A673 (cell line): ENCODE data around the gene EMCN. TPM values are rescaled to one million over a fixed set of nuclear protein-coding genes. Genes with fewer than 3 reads are reported as not detected.

ENCODE experiments used
- BruUV-seq: library from RNA; stranded (reverse); fragments of 400-500 nt; replicated peaks from 2 replicates; lab custom pipeline; 2021; lab: Mats Ljungman, UMichigan
- CTCF ChIA-PET: fragments of 300-600 bp; sonication (Branson Sonifier 250); formaldehyde crosslinking; loops from one replicate; lab custom pipeline; 2022; ENCODE audit warnings: antibody characterized with exemption; lab: Charles Lee
- POLR2A ChIA-PET: fragments of 300-600 bp; sonication (Branson Sonifier 250); formaldehyde crosslinking; loops from one replicate; lab custom pipeline; 2022; ENCODE audit warnings: antibody characterized with exemption; ENCODE audit not compliant: low non-redundant PET; lab: Charles Lee
- DNase-seq: peaks from one replicate; pipeline ENCODE4 v3.0.0-alpha.2; 2015; ENCODE audit warnings: low spot score
- H3K27ac ChIP-seq: fragments of 200-600 bp; sonication (generic); 2 replicates; pipeline ENCODE4 v1.5.1; 2016; ENCODE audit warnings: mixed run types, low read depth, mild to moderate bottlenecking, mixed read lengths, antibody characterized with exemption, low read length; ENCODE audit not compliant: poor library complexity, severe bottlenecking
- H3K27me3 ChIP-seq: fragments of 200-600 bp; sonication (generic); replicated peaks from 2 replicates; pipeline ENCODE4 v1.6.1; 2017; ENCODE audit warnings: mixed run types, low read depth, mild to moderate bottlenecking, mixed read lengths, antibody characterized with exemption, low read length; ENCODE audit not compliant: insufficient read depth, poor library complexity
- H3K36me3 ChIP-seq: fragments of 200-600 bp; sonication (generic); 2 replicates; pipeline ENCODE4 v1.6.1; 2016; ENCODE audit warnings: mixed run types, mild to moderate bottlenecking, mixed read lengths, antibody characterized with exemption, low read length; ENCODE audit not compliant: insufficient read depth, poor library complexity, severe bottlenecking
- H3K4me1 ChIP-seq: fragments of 200-600 bp; sonication (generic); 2 replicates; pipeline ENCODE4 v1.6.1; 2017; ENCODE audit warnings: mixed run types, mild to moderate bottlenecking, mixed read lengths, antibody characterized with exemption, low read length; ENCODE audit not compliant: insufficient read depth, poor library complexity, severe bottlenecking
- H3K4me3 ChIP-seq: fragments of 200-600 bp; sonication (generic); 2 replicates; pipeline ENCODE4 v1.5.1; 2016; ENCODE audit warnings: low read depth, mixed run types, mild to moderate bottlenecking, mixed read lengths, low read length; ENCODE audit not compliant: poor library complexity, severe bottlenecking
- H3K9me3 ChIP-seq: fragments of 200-600 bp; sonication (generic); 2 replicates; pipeline ENCODE4 v1.6.1; 2016; ENCODE audit warnings: mixed run types, low read depth, mild to moderate bottlenecking, mixed read lengths, antibody characterized with exemption, low read length; ENCODE audit not compliant: poor library complexity, severe bottlenecking
- EZH2 ChIP-seq: fragments of 200-600 bp; sonication (generic); IDR thresholded peaks from 2 replicates; pipeline ENCODE4 v1.6.1; 2017; ENCODE audit warnings: borderline replicate concordance, low read depth, mild to moderate bottlenecking, mixed read lengths, antibody characterized with exemption, low read length; ENCODE audit not compliant: poor library complexity, severe bottlenecking
- intact Hi-C: fragments of 100-400 bp; cut with micrococcal nuclease; formaldehyde crosslinking; loops from one replicate; pipeline ENCODE4 v1.10.0; 2022; ENCODE audit not compliant: unreplicated experiment
- total RNA-seq: library from RNA; stranded (reverse); gene quantifications from 2 replicates; pipeline ENCODE4 v1.2.3, GENCODE V29; 2021
- TF ChIP-seq, protein P1 (sequence below): fragments of 300-800, 200-600 bp; sonication (generic); conservative IDR thresholded peaks from 2 replicates; pipeline ENCODE4 v1.5.1; 2017; ENCODE audit warnings: low read depth, mild to moderate bottlenecking, antibody characterized with exemption, low read length, moderate library complexity, mixed read lengths

The EMCN gene
- total RNA-seq, 1 experiment from 2014 or later, result 7.8 TPM

DNA sequence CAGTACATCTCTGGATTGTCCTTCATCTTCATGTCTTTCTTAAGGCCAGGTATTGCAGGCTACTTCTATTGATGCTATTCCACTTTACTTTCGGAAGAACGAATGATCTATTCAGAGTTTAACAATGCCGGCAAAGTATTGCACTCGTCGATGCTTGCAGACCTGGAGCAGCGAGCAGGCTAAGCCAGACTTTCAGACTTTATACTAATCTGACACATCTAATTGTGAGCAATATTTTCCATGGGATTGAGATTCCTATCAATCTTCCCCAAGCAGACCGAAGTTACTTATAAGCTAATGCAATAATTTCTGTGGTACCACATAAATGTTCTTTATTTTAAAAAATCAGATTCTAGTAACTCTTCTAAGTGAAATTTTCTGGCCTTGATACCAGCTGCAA is 1.6 kb downstream of the EMCN start:
- CTCF ChIA-PET, result no interaction called here
- Histone ChIP-seq H3K4me3 (peak overlapping the region; percentile 33), H3K36me3 (no peaks in the 10 kb centered on the region), H3K27ac (peak overlapping the region; percentile 76), H3K9me3 (no peaks in the 10 kb centered on the region), H3K27me3 (no peaks in the 10 kb centered on the region), H3K4me1 (peaks cover 40% of the 10 kb centered on the region)
- TF ChIP-seq, protein P1, sequence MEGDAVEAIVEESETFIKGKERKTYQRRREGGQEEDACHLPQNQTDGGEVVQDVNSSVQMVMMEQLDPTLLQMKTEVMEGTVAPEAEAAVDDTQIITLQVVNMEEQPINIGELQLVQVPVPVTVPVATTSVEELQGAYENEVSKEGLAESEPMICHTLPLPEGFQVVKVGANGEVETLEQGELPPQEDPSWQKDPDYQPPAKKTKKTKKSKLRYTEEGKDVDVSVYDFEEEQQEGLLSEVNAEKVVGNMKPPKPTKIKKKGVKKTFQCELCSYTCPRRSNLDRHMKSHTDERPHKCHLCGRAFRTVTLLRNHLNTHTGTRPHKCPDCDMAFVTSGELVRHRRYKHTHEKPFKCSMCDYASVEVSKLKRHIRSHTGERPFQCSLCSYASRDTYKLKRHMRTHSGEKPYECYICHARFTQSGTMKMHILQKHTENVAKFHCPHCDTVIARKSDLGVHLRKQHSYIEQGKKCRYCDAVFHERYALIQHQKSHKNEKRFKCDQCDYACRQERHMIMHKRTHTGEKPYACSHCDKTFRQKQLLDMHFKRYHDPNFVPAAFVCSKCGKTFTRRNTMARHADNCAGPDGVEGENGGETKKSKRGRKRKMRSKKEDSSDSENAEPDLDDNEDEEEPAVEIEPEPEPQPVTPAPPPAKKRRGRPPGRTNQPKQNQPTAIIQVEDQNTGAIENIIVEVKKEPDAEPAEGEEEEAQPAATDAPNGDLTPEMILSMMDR, result no peak
- no peak for TF ChIP-seq EZH2
- intact Hi-C loops, result loop anchor here (10.0 kb wide), 1 partner anchor 219 kb away; no protein-coding TSS in a partner anchor
- no TSS peak for BruUV-seq
- no peak for DNase-seq
- POLR2A ChIA-PET, result no interaction called here

DNA sequence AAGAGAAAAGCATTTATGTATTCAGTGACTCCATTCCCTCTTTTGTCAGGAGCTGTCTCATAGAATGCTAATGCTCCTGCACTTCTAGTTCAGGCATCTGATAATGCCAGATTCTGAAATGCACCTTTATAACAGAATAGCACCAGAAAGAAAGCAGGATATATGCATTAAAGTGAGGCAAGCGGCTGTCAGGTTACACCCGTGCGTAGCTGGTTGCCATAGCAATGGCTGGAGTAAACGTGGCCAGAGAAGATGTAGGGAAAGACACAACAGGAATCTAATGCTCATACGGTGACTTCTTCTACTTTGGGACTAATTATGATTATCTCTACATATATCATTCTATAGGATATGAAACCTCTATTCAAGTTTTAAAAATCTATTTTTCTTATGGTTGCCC is 5.9 kb downstream of the EMCN start:
- Histone ChIP-seq H3K9me3 (no peaks in the 10 kb centered on the region), H3K27me3 (no peaks in the 10 kb centered on the region), H3K36me3 (no peaks in the 10 kb centered on the region), H3K27ac (peak overlapping the region; percentile 71), H3K4me3 (no peak overlapping the region), H3K4me1 (peaks cover 60% of the 10 kb centered on the region)
- TF ChIP-seq EZH2, result no peak
- peak; percentile 49 for DNase-seq
- CTCF ChIA-PET, result no interaction called here
- no TSS peak for BruUV-seq
- POLR2A ChIA-PET, result no interaction called here
- intact Hi-C loops, result loop anchor here (2.0 to 10.0 kb wide), 2 partner anchors 137 to 223 kb away; no protein-coding TSS in a partner anchor

- CTCF ChIA-PET, result no interaction called here
- H3K4me3 ChIP-seq, result no peak overlapping the region
- H3K36me3 ChIP-seq, result no peaks in the 10 kb centered on the region
- no peaks in the 10 kb centered on the region for H3K9me3 ChIP-seq
- peak overlapping the region; percentile 71 for H3K27ac ChIP-seq
- TF ChIP-seq, protein P1, result no peak
- no peak for TF ChIP-seq EZH2
- intact Hi-C loops, result loop anchor here (2.0 to 10.0 kb wide), 2 partner anchors 138 to 224 kb away; no protein-coding TSS in a partner anchor
- peaks cover 60% of the 10 kb centered on the region for H3K4me1 ChIP-seq
- BruUV-seq, result no TSS peak
- no peaks in the 10 kb centered on the region for H3K27me3 ChIP-seq
- POLR2A ChIA-PET, result no interaction called here
- DNase-seq, result peak; percentile 89
Measured at GRCh38 chr4:100510551-100510950, 7.3 kb downstream of the EMCN start.

DNA sequence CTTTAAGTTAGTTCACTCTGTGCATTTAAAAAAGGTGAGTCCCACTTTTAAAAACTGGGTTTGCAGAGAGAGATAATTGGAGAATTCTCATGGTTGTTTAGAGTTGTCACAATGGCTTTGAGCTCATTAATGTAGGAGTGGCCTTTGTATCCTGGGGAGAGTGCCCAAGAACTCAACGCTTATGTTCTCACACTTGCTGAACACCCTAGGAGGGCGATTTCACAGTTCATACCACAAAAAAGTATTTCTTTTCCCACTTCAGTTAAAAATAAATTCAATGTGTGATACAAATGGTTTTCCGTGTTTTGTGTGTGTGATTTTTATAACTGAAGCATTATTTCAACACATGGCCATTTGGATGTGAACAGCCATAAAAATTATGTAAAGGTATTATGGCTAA is 8.4 kb downstream of the EMCN start:
- ChIA-PET POLR2A (no interaction called here), CTCF (no interaction called here)
- Histone ChIP-seq H3K27me3 (no peaks in the 10 kb centered on the region), H3K27ac (peak overlapping the region; percentile 71), H3K36me3 (no peaks in the 10 kb centered on the region), H3K4me3 (no peak overlapping the region), H3K4me1 (peaks cover 60% of the 10 kb centered on the region), H3K9me3 (no peaks in the 10 kb centered on the region)
- BruUV-seq, result no TSS peak
- DNase-seq, result peak; percentile 76
- intact Hi-C loops, result no loop called here
- no peak for TF ChIP-seq EZH2
- TF ChIP-seq, protein P1, result no peak
